NCI-H748 (cell line): ENCODE measurements around the gene TYW1.
"Not testable (repeated sequence)": the region's sequence is repeated elsewhere in the genome, so short reads cannot be mapped to it uniquely, and the experiment has no call there.

Experiments used
- DNase-seq: peaks from one replicate; lab custom pipeline; 2025; ENCODE audit not compliant: unreplicated experiment; lab: John Stamatoyannopoulos, UW

TYW1 gene

GRCh38 chr7:67185660-67186129 lies 189.1 kb downstream of the TYW1 start:
- not testable (repeated sequence) for DNase-seq

GRCh38 chr7:67189160-67189559 lies 192.5 kb downstream of the TYW1 start:
- DNase-seq = peak; percentile 4

GRCh38 chr7:67189801-67190465 lies 193.3 kb downstream of the TYW1 start:
- peak; percentile 79 for DNase-seq

- not testable (repeated sequence) for DNase-seq
Measured at GRCh38 chr7:67191002-67191720, 194.5 kb downstream of the TYW1 start.

GRCh38 chr7:67192123-67192702 lies 195.6 kb downstream of the TYW1 start:
- not testable (repeated sequence) for DNase-seq

- peak; percentile 98 for DNase-seq
Measured at GRCh38 chr7:67192889-67193613, 196.4 kb downstream of the TYW1 start.

GRCh38 chr7:67196176-67196575 lies 199.5 kb downstream of the TYW1 start:
- not testable (repeated sequence) for DNase-seq

- DNase-seq = not testable (repeated sequence)
Measured at GRCh38 chr7:67198865-67199526, 202.4 kb downstream of the TYW1 start.

GRCh38 chr7:67205772-67206171 lies 209.1 kb downstream of the TYW1 start:
- DNase-seq = not testable (repeated sequence)

GRCh38 chr7:67206452-67206851 lies 209.8 kb downstream of the TYW1 start:
- no peak for DNase-seq

- not testable (repeated sequence) for DNase-seq
Measured at GRCh38 chr7:67208656-67209055, 212.0 kb downstream of the TYW1 start.

GRCh38 chr7:67209256-67209655 lies 212.6 kb downstream of the TYW1 start:
- DNase-seq = no peak

GRCh38 chr7:67210567-67210966 lies 213.9 kb downstream of the TYW1 start:
- no peak for DNase-seq

- not testable (repeated sequence) for DNase-seq
Measured at GRCh38 chr7:67211650-67212330, 215.2 kb downstream of the TYW1 start.

- not testable (repeated sequence) for DNase-seq
Measured at GRCh38 chr7:67213038-67213437, 216.4 kb downstream of the TYW1 start.

- not testable (repeated sequence) for DNase-seq
Measured at GRCh38 chr7:67223551-67223950, 226.9 kb downstream of the TYW1 start.

- not testable (repeated sequence) for DNase-seq
Measured at GRCh38 chr7:67226340-67226907, 229.8 kb downstream of the TYW1 start.

- not testable (repeated sequence) for DNase-seq
Measured at GRCh38 chr7:67226967-67227366, 230.3 kb downstream of the TYW1 start.

GRCh38 chr7:67229018-67229417 lies 232.4 kb downstream of the TYW1 start:
- not testable (repeated sequence) for DNase-seq

GRCh38 chr7:67230029-67230428 lies 233.4 kb downstream of the TYW1 start:
- not testable (repeated sequence) for DNase-seq
